Stimulated activated CD8-positive, alpha-beta memory T cell treated with anti-CD3 and anti-CD28 coated beads, Interleukin-12 subunit alpha, Interleukin-12 subunit beta, amount 100 ng/mL, for 4 hours (primary cell): ENCODE results near the gene OGT.
"Not testable (repeated sequence)": the region's sequence is repeated elsewhere in the genome, so short reads cannot be mapped to it uniquely, and the experiment has no call there.

Experiments used
- DNase-seq: peaks from one replicate; pipeline ENCODE4 v3.0.0-alpha.2; 2020; ENCODE audit warnings: low read depth

OGT gene

DNA sequence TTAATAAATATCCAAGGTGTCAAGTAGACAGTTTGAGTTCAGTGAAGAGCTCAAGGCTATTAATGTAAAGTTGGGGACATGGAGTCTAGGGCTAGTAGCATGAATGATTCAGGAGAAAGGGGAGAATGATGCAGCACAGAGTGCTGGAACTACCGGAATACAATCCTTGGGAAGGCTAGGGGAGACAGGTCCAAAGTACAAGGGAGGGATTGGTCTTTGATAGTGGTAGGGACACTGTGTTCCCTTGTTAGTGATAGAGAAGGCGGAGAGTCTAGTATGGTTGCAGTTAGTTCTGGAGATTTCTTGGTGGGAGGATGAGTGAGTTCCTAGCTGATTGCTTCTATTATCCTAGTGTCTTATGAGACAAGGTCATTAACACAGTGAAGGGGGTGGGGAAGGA is 54.0 kb downstream of the OGT start:
- DNase-seq = no peak

DNA sequence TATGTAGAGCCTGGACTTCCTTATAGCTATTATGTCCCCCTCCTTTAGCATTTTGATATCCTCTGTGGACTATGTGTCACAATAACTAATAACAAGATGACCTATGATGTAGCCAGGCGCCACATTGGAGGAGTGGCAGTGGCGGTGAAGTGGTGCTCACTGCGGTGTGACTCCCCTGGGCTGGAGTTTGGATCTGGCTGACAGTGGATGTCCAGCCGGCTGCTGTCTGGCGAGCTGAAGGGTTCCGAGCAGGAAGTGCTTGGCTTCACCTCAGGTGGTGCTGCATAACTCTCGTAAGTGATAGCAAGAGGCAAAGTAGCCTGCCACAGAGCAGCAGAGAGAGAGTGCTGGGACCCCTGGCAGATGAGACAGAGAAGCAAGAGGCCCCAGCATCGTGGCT is 60.3 kb downstream of the OGT start:
- DNase-seq = not testable (repeated sequence)

DNA sequence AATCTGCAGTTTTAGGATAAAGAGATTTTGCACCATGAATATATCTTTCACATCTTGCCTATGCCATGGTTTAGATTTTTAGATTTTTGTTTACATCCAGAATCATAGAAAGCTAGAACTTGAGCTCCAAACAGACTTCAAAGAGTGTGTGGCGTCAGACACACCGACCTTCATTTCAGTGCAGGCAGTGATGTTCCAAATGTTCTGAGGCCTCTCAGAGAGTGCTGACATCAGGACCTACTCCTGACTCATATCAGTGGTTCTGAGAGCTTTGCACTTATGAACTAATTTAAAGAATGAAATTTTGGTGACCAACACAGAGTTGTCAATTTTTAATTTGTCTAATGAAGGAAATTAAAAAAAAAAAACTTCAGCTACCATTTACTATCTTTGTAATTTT is 67.1 kb downstream of the OGT start:
- no peak for DNase-seq

DNA sequence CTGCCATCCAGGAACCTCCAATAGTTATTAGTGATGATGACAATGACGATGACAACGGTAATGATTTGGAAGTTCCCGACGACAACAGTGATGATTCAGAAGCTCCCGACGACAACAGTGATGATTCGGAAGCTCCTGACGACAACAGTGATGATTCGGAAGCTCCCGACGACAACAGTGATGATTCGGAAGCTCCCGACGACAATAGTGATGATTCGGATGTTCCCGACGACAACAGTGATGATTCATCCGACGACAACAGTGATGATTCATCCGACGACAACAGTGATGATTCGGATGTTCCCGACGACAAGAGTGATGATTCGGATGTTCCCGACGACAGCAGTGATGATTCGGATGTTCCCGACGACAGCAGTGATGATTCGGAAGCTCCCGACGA is 70.7 kb downstream of the OGT start:
- DNase-seq = no peak

DNA sequence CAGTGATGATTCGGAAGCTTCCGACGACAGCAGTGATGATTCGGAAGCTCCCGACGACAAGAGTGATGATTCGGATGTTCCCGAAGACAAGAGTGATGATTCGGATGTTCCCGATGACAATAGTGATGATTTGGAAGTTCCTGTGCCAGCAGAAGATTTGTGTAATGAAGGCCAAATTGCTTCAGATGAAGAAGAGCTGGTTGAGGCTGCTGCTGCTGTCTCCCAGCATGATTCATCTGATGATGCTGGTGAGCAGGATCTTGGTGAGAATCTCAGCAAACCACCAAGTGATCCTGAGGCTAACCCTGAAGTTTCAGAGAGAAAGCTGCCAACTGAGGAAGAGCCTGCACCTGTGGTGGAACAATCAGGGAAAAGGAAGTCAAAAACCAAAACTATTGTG is 71.2 kb downstream of the OGT start:
- DNase-seq = no peak

DNA sequence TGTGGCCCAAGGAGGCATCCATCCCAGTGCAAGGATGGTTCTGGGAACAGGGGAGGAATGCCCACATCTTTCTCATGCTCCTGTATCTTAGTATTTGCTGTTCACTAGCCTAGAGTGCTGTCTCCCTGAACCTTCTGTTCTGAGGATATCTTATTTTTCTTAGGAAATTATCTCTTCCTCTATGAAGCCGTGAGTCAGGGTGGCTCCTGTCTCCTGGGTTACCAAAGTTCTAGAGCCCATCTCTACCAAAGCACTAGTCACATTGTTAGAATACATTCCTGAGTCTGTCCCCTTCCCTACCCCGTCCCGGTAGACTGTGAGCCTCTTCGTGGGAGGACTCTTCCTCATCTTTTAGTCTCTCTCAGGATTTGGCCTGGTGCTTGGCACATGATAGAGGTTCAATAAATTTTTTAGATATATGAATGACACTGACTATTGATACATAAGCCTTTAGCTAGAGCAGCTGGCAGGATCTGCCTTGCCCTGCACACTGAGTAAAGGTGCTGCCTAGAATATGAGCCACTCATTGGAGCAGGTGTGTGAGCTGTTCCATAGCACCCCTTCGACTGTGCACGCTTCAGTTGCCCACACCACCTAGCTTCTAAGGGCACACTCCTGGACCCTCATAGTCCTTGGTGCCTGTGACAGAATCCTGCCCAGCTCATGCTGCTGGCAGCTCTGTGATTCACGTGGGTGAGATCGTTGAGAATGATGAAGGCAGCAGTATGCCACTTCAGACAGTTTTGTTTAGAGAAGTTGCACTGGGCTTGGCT is 72.1 kb downstream of the OGT start:
- DNase-seq = no peak

DNA sequence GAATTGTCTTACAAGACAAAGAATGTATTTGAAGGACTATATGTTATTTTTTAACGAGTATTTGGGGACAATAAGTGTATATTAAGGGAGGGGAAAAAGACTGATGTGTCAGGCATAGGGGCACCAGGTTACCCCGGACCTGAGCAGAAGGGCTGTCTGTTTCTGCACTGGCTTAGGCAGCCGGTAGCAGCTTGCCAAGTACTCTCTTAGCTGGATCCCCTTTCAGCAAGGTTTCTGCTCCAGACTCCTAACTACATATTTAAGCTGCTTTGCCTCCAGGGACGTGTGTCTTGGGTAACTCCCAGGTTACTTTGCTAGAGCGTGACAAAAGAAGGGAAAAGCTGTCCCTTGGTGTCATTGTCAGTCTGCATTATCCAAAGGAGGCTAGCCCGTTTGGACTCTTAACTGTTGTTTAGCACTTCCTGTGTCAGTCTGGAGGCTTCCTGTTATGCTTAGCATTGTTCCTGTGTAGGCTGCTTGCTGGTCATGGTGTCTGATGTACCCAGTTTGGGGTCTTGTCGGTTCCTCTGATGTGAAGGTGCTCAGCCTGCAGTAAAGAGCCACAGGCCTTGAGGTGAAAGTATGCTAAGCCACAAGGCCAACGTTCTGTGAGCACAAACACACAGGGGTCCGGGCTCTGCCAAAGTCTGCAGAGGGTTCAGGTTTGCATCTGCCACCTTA is 73.8 kb downstream of the OGT start:
- no peak for DNase-seq

DNA sequence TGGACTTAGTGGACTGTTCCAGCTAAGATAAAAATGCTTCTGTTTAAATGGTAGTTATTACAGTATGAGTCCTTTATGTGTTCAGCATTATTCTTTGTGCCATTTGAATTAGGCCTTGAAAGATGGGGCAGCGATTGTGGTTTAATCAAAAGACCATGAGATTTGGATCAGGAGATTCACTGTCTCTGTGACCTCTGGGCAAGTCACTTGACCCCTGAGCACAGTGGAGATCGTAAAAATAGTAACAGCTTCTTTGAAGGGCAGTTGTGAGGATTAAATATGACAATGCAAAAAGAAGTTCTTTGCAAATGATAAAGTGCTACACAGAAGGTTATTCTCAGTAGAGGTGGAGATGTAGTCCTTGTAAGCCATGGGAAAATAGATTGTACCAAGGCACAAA is 74.6 kb downstream of the OGT start:
- DNase-seq = no peak

DNA sequence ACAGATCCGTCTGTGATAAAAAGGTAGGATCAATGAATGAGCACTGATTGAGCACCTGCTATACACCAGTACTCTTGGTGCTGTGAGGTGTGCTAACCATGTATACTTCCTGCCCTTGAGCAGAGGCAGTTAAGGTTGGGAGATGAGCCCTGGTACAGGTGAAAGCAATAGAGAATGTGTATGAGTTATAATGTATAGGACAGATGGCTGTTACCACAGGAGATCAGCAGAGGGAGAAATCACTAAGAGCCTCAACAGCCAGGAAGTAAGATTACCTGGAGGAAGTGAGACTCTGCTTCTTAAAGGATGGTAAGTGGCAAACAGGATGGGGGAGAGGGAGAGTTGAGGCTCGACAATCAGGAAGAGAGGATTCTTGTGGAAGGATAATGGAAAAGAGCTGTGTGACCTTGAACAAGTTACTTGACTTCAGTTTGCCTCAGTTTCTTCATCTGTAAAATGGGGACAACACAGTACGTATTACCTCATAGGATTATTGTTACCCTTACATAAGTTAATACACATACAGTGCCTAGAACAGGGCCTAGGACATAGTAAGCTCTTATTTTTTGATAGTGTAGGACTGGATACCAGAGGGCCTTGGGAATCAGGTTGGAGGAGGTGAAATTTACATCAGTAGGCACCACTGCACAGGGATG is 76.3 kb downstream of the OGT start:
- DNase-seq = no peak

DNA sequence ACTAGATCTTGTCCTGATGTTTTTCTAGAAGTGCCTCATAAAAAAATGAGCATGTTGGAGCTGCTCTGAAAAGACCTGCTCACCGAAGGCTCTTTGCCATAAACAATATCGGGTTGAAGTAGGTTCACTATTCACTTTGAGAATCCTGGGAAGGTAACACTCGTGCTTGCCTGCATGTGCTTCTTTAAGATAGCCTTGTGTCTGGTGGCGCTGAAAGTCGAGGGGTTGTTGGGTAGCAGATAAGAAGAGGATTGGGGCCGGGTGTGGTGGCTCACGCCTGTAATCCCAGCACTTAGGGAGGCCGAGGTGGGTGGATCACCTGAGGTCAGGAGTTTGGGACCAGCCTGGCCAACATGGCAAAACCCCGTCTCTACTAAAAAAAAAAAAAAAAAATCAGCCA is 78.8 kb downstream of the OGT start:
- DNase-seq = not testable (repeated sequence)

DNA sequence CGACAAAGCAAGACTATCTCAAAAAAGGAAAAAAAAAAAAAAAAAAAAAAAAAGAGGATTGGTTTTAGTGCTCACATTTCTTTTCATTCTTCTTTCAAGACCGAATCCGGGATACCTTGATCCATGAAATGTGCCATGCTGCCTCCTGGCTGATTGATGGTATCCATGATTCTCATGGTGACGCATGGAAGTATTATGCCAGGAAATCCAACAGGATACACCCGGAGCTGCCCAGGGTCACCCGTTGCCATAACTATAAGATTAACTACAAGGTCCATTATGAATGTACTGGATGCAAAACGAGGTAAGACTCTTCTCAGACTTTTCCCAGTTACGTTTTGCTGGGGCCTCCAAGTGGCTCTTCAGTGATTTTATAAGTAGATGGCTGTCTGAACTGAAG is 79.4 kb downstream of the OGT start:
- no peak for DNase-seq

DNA sequence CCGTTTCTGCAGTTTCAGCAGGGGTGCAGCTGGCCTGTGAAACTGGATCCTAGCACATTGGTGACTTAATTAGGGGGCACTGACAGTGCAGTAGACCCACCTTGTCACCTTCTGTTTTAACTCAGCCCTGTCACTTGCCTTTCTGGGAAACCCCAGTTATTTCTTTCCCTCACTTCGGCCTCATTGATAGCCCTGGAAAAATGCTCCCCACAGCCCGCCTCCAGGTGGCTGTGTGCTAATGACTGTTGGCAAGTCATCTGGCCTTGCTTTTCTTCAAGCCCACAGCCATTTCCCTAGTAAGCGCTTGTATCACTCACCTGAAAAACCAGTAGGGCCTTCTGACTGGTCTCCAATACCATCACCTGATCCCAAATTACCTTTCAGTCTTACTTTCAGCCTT is 82.2 kb downstream of the OGT start:
- DNase-seq = no peak

DNA sequence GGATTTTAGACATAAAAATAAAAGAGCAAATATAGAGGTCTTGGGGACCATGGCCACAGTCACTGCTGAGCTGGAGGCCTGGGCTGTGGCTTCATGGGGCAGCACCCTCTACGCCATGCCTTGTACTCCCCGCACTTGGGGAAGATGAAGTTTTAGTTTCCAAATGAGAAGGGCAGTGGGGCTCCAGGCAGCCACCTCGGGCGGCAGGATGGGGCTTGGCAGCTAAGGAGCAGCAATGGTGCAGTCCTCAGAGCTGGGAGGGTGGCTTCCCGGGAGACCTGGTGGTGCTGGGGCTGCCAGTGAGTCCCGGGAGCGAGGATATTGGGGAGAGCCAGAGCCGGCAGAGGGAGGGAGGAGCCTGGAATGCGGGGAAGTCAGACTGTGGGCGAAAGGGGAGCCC is 83.0 kb downstream of the OGT start:
- DNase-seq = no peak

DNA sequence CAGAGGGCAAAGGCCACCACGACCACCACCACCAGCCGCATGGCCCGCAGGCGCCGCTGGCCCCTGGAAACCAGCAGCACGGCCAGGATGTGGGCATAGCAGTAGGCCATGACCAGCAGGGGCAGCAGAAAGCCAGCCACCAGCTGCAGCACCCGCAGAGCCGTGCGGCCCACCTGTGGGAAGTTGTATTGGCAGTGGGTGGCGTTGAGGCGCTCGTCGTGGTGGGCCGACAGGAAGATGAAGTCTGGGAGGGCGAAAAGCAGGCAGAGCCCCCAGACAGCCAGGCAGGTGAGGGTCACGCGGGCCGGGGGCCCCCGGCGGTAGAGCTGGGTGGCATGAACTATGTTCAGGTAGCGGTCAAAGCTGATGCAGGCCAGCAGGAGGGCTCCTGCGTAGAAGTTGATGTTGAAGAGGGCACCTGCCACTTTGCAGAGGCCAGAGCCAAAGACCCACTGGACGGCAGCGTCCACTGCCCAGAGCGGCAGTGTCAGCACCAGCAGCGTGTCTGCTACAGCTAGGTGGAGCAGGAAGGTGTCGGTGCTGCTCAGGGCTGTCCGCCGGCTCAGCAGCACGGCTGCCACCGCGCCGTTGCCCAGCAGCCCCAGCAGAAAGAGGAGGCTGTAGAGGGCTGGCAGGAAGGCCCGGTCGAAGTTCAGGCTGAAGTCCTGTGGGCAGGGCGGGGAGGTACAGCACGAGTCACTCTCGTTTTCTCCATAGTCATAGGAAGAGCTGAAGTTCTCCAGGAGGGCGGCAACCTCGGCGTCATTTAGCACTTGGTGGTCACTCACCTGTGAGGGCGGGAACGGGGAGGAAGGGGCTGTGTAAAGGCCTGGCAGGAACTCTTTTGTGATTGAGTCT is 84.0 kb downstream of the OGT start:
- DNase-seq = no peak

DNA sequence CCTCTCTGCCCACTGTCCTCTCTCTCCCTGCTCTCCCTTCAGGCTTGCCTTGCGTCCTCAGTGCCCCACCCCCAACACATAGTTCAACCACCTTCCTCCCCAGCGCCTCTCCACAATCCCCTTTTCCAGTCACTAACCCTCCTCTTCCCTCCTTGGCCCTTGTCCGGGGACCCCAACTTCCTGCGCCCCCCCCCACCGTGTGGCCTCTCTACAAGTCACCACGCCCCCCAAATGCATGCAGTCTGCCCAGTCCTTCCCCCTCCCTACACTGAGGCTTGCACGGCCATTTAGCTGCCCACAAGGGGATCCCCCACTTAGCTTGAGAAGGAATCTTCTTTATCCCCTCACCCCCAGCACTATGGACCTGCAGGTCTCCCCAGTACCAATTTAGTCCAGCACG is 84.8 kb downstream of the OGT start:
- DNase-seq = no peak

DNA sequence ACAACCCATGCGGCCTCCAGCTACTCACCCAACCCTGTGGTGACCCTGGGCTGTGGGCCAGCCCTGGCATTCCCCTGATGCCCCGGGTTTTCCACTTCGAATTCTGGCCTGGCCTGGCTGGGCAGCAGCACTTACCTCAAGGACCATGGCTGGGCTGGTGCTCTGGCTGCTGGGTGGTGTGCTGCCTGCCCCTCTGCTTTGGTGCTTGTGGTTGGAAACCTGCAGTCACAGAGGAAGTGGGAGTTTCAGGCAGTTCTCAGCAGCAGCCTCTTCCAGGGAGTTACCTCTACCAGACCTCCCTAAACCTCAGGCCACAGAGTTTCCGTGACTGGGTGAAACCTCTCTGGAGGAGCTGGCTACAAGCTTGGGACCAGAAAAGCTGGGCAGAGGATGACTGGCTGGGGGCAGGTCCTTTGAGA is 85.4 kb downstream of the OGT start, which contains the start of gene CXCR3:
Gene CXCR3 (minus strand): TSS at position 209 of the 419 bp plus-strand sequence. CDS start 62 bp downstream, at position 147.
- DNase-seq = peak; percentile 52

DNA sequence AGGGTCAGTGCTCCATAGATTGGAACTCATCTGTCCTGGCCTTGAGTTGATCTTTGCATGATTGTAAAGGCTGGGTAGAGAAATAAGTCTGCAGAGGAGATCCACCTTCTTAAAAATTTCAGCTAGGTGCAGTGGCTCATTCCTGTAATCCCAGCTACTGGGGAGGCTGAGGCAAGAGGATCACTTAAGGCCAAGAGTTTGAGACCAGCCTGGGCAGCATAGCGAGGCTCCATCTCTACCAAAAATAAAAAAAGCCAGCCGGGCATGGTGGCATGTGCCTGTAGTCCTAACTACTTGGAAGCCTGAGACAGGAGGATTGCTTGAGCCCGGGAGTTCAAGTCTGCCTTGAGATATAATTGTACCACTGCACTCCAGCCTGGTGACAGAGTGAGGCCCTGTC is 85.9 kb downstream of the OGT start:
- no peak for DNase-seq

DNA sequence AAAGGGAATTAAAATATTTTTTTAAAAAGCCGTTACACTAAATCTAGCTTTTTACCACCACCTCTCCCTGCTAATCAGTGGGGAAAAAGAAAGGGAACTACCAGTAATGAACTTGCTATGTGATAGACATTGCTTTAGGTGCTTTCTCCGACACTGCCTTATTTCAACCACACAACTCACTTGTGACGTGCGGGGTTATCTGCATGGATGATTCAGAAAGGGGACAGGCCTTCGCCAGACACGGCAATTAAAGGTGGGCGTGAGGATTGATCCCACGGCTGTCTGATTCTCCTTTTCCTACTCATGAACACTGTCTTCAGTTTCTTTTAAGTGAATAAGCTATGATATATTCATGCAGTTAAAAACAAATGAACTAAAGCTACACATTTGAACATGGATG is 86.3 kb downstream of the OGT start:
- no peak for DNase-seq

DNA sequence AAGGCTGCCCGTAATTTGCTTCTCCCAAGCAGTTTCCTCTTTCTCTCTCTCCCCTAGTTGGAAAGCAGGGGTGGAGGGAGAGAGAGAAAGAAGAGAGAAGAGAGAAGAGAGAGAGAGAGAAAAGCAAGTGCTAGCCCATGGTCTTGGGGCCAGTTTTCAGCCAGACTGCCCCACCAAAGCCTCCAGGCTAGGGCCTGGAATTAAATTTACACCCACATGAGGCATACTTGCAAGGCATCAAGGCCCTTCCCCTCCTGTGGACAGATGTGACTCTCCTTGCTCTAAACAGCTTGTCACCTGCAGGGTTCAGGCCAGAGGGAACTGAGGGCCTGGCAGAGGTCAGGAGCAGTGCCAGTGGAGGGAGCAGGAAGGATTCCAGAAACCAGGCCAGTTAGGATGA is 87.1 kb downstream of the OGT start:
- no peak for DNase-seq

DNA sequence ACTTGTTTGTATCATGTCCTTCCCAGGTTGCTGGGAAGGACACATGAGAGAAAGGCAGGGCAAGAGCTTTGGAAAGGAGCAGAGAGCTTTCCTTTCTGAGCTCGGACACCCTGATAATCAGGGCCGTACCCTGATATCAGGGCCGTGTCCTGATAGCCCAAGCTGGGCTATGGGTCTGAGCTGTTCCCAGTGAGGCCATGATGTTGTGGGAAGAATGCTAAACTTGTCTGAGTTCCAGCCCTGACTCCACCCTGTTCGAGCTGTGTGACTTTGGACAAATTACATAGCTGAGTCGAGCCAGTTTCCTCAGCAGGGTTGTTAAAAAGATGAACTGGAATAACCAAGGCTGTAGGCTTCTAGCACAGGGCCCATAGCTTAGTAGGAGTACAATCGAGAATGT is 88.7 kb downstream of the OGT start:
- DNase-seq = no peak

DNA sequence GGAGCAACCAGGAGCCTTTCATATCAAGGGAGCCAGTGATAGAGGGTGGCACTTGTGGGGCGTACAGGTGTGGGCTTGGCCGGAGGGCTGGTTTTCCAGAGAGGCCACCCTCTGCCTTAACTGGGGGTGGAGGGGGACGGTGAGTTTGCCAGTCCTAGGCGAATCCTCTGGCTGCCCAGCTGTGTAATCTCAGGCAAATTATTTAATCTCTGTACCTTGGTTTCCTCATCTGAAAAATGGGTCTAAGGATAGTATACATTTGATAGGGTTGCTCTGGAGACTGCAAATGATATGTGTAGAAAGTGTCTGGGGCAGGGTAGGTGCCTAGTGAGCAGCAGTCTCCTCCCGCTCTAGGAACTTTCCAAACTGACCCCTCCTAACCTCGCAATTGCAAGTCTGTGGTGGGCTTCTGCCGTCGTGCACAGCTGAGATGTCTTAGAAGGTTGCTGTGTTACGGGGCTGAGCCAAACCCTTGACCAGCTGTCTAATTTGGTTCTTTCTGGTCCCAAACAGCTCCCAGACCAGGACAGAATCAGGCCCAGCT is 89.2 kb downstream of the OGT start:
- no peak for DNase-seq
